ENCODE measurements around the gene PTH2R.

Gene PTH2R, protein sequence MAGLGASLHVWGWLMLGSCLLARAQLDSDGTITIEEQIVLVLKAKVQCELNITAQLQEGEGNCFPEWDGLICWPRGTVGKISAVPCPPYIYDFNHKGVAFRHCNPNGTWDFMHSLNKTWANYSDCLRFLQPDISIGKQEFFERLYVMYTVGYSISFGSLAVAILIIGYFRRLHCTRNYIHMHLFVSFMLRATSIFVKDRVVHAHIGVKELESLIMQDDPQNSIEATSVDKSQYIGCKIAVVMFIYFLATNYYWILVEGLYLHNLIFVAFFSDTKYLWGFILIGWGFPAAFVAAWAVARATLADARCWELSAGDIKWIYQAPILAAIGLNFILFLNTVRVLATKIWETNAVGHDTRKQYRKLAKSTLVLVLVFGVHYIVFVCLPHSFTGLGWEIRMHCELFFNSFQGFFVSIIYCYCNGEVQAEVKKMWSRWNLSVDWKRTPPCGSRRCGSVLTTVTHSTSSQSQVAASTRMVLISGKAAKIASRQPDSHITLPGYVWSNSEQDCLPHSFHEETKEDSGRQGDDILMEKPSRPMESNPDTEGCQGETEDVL

DNA sequence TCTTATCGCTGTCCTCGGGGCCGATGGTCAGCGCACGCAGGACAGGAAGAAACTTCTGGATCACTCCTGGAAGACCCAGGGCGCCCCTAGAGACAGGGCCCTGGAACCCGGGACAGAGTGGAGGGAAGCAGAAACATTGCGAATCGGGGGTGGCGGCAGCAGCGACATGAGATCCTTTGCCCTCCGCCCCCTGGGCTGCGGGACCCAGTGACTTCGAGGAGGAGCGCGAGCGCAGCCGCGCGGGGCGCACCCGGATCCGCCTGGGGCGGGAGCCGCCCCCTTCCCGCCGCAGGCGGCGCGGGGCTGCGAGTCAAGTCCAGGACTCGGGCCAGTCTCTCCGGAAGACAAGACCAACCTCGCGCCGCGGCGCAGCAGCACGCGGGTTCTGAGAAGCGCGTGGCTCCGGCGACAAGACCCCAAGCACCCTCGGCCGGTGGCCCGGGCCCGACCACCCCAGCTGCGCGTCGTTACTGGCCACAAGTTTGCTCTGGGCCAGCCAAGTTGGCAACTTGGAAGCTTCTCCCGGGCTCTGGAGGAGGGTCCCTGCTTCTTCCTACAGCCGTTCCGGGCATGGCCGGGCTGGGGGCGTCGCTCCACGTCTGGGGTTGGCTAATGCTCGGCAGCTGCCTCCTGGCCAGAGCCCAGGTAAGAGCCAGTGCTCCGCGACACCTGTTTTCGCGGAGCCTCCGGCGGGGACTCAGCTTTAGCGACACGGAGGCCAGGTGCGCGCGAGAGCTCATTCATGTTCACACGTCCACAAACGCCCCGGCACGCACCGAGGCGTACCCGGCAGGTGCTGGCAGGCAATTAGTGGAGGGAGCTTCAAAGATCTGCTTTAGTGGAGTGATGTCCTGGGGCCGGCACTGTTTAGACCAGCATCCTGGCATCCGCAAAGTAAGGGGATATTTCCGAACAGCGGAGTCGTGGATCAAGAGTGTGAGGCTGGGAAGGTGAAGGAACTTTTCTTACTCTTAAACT lies at the start of gene PTH2R:
Gene PTH2R (plus strand): TSS at position 319 of the 978 bp plus-strand sequence. CDS start 252 bp downstream, at position 571.
- TF ChIP-seq CTCF (conservative IDR thresholded peaks at IDR 0.05; ENCODE audit: low read depth): no peak
- H3K27ac ChIP-seq: no peak within 1 kb of the TSS
- ChIA-PET POLR2A (ENCODE audit: low non-redundant PET) (no interaction called here), CTCF (interaction anchor here (0.6 to 1.4 kb wide), 14 partner anchors 9 to 1172 kb away, joined by 3 to 7 read pairs (median 4); no protein-coding TSS in a partner anchor)
- DNase-seq (ENCODE audit: low spot score): no peak

GRCh38 chr2:208356846-208357574 lies 49.6 kb upstream of the PTH2R start:
- H3K27ac ChIP-seq: no peak overlapping the region
- ChIA-PET POLR2A (ENCODE audit: low non-redundant PET) (no interaction called here), CTCF (no interaction called here)
- no peak for DNase-seq (ENCODE audit: low spot score)
- no peak for TF ChIP-seq CTCF (conservative IDR thresholded peaks at IDR 0.05; ENCODE audit: low read depth)

- CTCF ChIA-PET: no interaction called here
- no peak for TF ChIP-seq CTCF (conservative IDR thresholded peaks at IDR 0.05; ENCODE audit: low read depth)
- DNase-seq (ENCODE audit: low spot score): no peak
These were observed 47.6 kb upstream of the PTH2R start for GRCh38 chr2:208358758-208359631.

GRCh38 chr2:208359632-208359986 lies 47.0 kb upstream of the PTH2R start:
- H3K27ac ChIP-seq: no peak overlapping the region
- DNase-seq (ENCODE audit: low spot score): no peak
- TF ChIP-seq CTCF (conservative IDR thresholded peaks at IDR 0.05; ENCODE audit: low read depth): no peak
- CTCF ChIA-PET: no interaction called here
- POLR2A ChIA-PET (ENCODE audit: low non-redundant PET): no interaction called here

More at GRCh38 chr2:208358758-208359631, 47.6 kb upstream of the PTH2R start:
- POLR2A ChIA-PET (ENCODE audit: low non-redundant PET): no interaction called here
- H3K27ac ChIP-seq: no peak overlapping the region

- no peak for DNase-seq (ENCODE audit: low spot score)
- POLR2A ChIA-PET (ENCODE audit: low non-redundant PET): no interaction called here
- TF ChIP-seq CTCF (conservative IDR thresholded peaks at IDR 0.05; ENCODE audit: low read depth): no peak
- no peak overlapping the region for H3K27ac ChIP-seq
- CTCF ChIA-PET: no interaction called here
These were observed 46.1 kb upstream of the PTH2R start for GRCh38 chr2:208360259-208361076.
